ENCODE data around the gene ANAPC7.
"Not testable (repeated sequence)": the region's sequence is repeated elsewhere in the genome, so short reads cannot be mapped to it uniquely, and the experiment has no call there.

Gene ANAPC7

GRCh38 chr12:110403146-110403975, at the start of gene ANAPC7:
TSS of gene ANAPC7 (minus strand) at chr12:110403708. CDS start at chr12:110403627, 81 bp downstream.
- DNase-seq: peak; percentile 38 to 95 (median 82)

GRCh38 chr12:110451263-110451662, 47.8 kb upstream of the ANAPC7 start:
- peak in 1 of 51 donors; percentile 8 for DNase-seq

- DNase-seq: peak; percentile 32 to 95 (median 86)
Observed at GRCh38 chr12:110449799-110450497, 46.4 kb upstream of the ANAPC7 start, which contains the start of gene ARPC3. TSS of gene ARPC3 (minus strand) at chr12:110450337. CDS start at chr12:110450260, 77 bp downstream.

DNA sequence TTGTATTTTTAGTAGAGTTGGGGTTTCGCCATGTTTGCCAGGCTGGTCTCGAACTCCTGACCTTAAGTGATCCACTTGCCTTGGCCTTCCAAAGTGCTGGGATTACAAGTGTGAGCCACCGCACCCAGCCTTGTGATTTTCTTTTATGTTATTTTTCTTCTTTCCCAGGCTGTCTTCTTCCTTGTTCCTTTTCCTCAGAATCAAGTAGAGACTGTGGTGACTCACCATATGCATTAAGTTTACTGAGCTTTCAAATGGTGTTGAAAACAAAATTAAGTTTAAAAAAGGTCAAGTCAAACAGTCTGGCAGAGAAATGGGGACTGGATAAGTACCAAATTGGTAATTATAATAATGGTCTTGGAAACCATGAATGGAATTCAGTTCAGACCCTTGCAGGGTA, 40.9 kb upstream of the ANAPC7 start:
- DNase-seq: no peak

GRCh38 chr12:110436231-110436630, 32.7 kb upstream of the ANAPC7 start:
- DNase-seq: no peak

DNA sequence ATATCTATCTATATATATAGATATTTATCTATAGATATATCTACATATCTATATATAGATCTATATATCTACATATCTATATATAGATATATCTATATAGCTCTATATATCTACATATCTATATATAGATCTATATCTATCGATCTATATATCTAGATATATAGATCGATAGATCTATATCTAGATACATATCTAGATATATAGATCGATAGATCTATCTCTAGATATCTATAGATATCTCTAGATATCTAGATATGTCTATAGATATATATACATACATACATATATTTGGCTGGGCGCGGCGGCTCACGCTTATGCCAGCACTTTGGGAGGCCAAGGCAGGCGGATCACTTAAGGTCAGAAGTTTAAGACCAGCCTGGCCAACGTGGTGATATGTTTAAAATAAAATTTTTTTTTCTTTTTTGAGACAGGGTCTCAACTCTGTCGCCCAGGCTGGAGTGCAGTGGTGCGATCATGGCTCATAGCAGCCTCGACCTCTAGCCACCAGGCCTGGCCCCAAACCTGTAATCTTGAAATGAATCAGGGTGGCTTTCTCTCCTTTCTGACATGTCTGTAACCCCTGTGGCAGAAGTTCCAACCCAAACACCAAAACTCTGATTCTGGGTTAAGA, 28.6 kb upstream of the ANAPC7 start:
- no peak for DNase-seq

DNA sequence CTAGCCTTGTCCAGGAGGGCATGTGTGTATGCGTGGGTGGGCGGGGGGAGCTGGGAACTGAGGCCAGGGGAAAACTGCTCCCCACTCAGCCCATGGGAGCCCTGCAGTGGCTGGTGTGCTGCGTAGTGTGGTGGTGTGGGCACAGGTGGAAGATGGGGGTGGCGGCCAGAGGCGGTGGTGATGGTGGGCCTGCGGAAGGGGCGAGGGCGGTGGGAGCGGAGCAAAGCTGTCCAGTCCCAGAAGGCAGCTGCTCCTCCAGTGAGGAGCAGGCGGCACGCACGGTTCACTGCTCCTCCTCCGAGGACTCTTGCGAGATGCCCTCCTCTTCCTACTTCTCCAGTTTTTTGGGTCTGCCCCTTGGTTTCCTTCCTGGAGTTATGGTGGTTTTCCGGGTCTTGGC, 26.2 kb upstream of the ANAPC7 start:
- not testable (repeated sequence) for DNase-seq

DNA sequence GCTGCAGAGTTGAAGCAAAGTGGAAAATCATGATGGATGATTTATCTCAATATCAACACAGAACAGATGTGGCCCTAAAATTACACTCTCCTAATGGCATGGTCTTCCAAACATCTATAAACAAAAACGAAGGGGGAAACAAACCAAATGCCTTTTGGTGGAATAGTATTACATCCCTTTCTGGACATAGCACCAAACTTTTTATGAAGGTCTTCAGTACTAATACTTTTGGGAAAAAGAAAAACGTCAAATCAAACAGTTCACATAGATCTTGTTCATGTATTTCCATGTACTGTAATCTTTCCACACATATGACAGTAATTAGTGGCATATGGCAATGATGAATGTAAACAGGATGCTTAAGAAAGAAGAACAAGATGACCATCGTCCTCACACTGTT, 22.9 kb upstream of the ANAPC7 start:
- no peak for DNase-seq

DNA sequence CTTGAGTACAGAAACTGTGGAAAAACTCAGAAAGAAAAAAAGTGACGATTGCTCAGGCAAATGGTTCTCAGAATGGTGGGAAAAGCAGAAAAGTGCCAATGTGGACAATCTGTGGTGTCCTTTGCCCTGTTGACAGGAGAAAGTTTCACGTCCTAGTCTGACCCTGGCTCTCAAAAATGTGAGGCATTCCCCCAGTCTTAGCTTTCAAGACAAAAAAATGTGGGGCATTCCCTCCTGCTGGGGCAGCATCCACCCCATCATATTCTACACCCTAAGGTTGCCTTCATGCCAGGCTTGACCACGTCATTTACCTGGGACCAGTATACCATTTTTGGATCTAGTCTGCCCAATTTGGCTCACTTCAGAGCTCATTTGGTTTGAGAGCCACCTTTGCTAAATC, 20.7 kb upstream of the ANAPC7 start:
- DNase-seq: no peak

DNA sequence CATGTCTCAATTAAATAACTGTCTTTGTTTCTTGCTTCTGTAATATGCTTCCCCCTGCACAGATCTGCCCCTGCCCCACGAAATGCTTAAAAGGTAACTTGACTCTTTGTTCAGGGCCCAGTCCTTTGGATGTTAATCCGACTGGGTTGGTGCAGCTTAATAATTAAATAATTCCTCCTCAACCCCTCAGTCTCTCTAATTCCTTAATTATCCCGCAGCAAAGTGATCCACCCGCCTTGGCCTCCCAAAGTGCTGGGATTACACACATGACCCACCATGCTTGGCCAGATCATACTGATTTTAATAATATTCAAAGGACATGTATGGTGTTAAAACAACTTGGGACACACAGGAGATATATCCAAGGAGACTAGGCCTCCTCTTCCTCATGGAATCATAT, 18.2 kb upstream of the ANAPC7 start:
- DNase-seq: no peak

GRCh38 chr12:110421159-110421661, 17.7 kb upstream of the ANAPC7 start:
- no peak for DNase-seq

DNA sequence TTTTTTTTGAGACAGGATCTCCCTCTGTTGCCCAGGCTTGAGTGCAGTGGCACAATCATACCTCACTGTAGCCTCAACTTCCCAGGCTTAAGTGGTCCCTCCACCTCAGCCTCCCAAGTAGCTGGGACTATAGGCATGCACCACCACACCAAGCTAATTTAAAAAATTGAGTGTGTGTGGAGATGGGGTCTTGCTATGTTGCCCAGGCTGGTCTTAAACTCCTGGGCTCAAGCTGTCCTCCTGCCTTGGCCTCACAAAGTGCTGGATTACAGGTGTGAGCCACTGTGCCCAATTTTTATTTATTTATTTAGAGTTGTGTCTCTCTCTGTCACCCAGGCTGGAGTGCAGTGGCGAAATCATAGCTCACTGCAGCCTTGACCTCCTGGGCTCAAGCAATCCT, 17.1 kb upstream of the ANAPC7 start:
- not testable (repeated sequence) for DNase-seq

GRCh38 chr12:110417113-110417512, 13.6 kb upstream of the ANAPC7 start:
- DNase-seq: not testable (repeated sequence)

DNA sequence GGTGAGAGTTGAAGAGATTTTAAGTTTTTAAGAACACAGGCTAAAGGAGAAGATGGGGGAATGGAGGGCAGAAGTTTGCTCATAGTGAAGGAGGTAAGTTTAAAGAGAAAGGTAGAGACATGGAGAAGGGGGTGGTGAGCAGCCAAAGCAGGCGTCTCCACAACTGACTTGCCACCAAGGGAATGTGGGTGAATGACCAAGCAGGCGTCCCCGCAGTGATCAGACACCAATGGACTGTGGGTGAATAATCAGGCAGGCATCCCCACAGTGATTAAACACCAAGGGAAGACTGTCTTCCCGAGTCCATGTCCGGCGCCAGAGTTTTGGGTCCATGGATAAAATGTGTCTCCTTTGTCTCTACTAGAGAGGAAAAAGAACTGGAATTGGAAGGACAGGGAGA, 6.6 kb upstream of the ANAPC7 start:
- DNase-seq: not testable (repeated sequence)

DNA sequence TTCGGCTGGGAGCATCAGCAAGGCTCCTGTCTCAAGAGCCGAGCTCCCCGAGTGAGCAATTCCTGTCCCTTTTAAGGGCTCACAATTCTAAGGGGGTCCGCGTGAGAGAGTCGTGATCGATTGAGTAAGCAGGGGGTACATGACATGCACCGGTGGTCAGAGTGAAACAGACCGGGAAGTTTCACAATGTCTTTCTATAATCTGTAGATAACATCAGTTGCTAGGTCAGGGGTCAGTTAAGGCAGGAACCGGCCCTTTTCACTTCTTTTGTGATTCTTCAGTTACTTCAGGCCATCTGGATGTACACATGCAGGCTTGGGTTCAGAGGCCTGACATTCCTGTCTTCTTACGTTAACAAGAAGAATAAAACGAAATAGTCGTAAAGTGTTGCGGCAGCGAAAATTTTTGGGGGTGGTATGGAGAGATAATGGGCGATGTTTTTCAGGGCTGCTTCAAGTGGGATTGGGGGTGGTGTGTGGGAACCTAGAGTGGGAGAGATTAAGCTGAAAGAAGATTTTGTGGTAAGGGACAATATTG, 1.7 kb upstream of the ANAPC7 start:
- DNase-seq: not testable (repeated sequence)

- DNase-seq: peak in 46 of 51 donors; percentile 0 to 86 (median 36)
Observed at GRCh38 chr12:110403976-110404682, 621 bp upstream of the ANAPC7 start.

DNA sequence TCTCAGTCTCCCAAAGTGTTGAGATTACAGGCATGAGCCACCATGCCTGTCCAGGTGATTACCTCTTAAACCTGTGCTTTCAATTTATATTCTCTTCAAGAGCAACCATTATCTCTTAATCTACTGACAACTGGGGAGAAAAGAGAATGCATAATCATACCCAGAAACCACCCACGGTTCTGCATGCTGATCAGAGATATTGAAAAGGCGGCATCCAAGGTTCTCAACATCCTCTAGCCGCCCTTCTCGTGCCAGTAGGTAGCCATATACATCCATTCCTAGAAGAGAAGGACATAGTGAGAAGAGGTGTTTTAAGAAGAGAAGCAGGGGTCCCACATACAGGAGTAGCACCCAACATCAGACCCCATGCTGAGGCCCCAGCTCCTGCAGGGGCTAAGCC, 20.8 kb downstream of the ANAPC7 start:
- no peak for DNase-seq

DNA sequence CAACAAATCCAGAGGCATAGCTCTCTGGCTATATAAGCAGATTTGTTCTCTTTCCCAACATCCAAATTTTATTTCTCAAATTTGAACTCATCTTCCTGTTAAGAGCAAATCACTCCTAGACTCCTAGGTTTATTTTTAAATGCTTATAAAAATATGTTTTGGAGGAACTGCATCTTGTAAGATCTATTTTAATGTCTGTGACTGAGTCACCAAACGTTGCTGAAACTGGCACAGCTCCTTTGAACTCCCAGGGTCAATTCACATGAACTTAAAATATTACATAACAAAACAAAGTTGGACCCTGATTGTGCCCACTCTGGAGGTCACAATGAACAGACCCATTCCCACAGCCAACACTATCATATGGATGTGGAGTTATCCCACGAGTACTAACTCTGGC, 23.9 kb downstream of the ANAPC7 start:
- DNase-seq: no peak

DNA sequence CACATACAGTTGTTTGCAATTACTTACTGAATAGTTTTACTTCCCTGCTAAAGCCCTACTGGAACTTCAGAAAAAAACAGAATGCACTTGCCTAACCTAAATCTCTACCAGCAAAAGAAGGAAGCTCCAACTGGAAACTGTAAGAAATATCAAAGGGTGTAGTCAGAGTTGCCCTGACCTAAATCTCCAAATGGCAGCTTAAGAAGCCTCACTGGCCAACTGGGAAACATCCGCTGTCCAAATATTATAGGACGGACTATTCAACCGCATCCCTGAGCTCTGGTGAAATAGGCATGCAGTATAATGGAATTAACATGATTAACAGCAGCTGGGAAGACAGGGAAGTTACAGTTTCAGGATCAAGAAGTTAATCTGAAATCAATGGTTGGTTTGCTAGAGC, 24.3 kb downstream of the ANAPC7 start:
- no peak for DNase-seq

DNA sequence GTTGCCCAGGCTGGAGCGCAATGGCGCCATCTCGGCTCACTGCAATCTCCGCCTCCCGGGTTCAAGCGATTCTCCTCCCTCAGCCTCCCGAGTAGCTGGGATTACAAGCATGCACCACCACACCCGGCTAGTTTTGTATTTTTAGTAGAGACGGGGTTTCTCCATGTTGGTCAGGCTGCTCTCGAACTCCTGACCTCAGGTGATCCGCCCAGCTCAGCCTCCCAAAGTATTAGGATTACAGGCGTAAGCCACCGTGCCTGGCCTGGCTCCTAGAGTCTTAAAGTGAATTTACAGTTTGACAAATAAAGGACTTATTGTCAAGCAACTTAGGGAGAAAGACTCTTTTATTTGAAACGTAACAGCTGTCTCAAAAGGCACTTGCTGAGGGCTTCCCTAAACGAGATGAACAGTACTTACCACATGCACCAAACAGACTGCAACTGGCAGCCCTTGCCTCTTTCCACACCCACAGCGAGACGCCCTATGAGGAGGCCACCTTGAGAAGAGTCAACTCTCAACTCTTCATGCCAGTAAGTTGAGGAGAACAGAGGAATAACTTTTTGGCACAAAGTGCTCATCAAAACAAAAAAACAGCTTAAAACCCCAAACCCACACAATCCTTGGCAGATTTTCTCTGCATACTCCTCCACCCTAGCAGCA, 25.2 kb downstream of the ANAPC7 start:
- DNase-seq: not testable (repeated sequence)

Data from hypothalamus (tissue), 51 donors.